SU-DHL-6 (cell line): ENCODE measurements around the gene RNF227.

Experiments used
- H2AFZ ChIP-seq: fragments of 200-600 bp; sonication (generic); 2 replicates; pipeline ENCODE4 v1.6.1; 2014; ENCODE audit warnings: low read depth, mild to moderate bottlenecking, moderate library complexity, mixed read lengths, antibody characterized with exemption, low read length; ENCODE audit not compliant: severe bottlenecking
- H3F3A ChIP-seq: fragments of 200-600 bp; shearing (Covaris generic); 2 replicates; pipeline ENCODE4 v1.6.0; 2016; ENCODE audit warnings: antibody characterized with exemption, mild to moderate bottlenecking; ENCODE audit not compliant: insufficient read depth
- H3K27ac ChIP-seq: fragments of 200-600 bp; sonication (generic); 2 replicates; pipeline ENCODE4 v1.5.1; 2016; ENCODE audit warnings: low read depth, mild to moderate bottlenecking, low read length, moderate library complexity, mixed read lengths
- H3K27me3 ChIP-seq: fragments of 200-600 bp; sonication (generic), shearing (Covaris generic); 2 replicates; pipeline ENCODE4 v1.6.0; 2014; ENCODE audit warnings: mild to moderate bottlenecking, low read length
- H3K36me3 ChIP-seq: fragments of 200-600 bp; sonication (generic); 2 replicates; pipeline ENCODE4 v1.6.1; 2014; ENCODE audit warnings: mild to moderate bottlenecking, low read length, mixed read lengths
- H3K4me2 ChIP-seq: fragments of 300-600, 200-600 bp; shearing (Covaris generic), sonication (generic); 2 replicates; pipeline ENCODE4 v1.6.0; 2014; ENCODE audit warnings: low read length, low read depth, mild to moderate bottlenecking; ENCODE audit not compliant: poor library complexity, severe bottlenecking
- H3K4me3 ChIP-seq: fragments of 200-600 bp; sonication (generic); 2 replicates; pipeline ENCODE4 v1.5.1; 2014; ENCODE audit warnings: antibody characterized with exemption, low read length, mild to moderate bottlenecking, mixed read lengths; ENCODE audit not compliant: insufficient read depth, poor library complexity, severe bottlenecking
- H3K79me2 ChIP-seq: fragments of 200-600 bp; sonication (generic); 2 replicates; pipeline ENCODE4 v1.6.1; 2014; ENCODE audit warnings: mild to moderate bottlenecking, low read length, moderate library complexity; ENCODE audit not compliant: insufficient read depth
- H3K9ac ChIP-seq: fragments of 200-600 bp; sonication (generic); 2 replicates; pipeline ENCODE4 v1.7.0; 2014; ENCODE audit warnings: mild to moderate bottlenecking, low read length
- H3K9me2 ChIP-seq: fragments of 200-600 bp; sonication (generic); replicated peaks from 2 replicates; pipeline ENCODE4 v1.6.1; 2014; ENCODE audit warnings: low read length; ENCODE audit not compliant: insufficient read depth
- H3K9me3 ChIP-seq: fragments of 200-600 bp; sonication (generic); 2 replicates; pipeline ENCODE4 v1.6.1; 2014; ENCODE audit warnings: low read length, mixed read lengths; ENCODE audit not compliant: insufficient read depth
- H4K20me1 ChIP-seq: fragments of 200-600 bp; sonication (generic); 2 replicates; pipeline ENCODE4 v1.6.1; 2014; ENCODE audit warnings: low read depth, mild to moderate bottlenecking, antibody characterized with exemption, low read length, moderate library complexity, mixed read lengths
- CTCF ChIP-seq: fragments of 200-600 bp; sonication (generic); IDR thresholded peaks from one replicate; pipeline ENCODE4 v1.5.1; 2017; ENCODE audit warnings: antibody characterized with exemption, mild to moderate bottlenecking, low read length, moderate library complexity; ENCODE audit not compliant: insufficient read depth, poor library complexity, severe bottlenecking
- EZH2phosphoT487 ChIP-seq: fragments of 200-600 bp; sonication (generic), shearing (Covaris generic); conservative IDR thresholded peaks from 2 replicates; pipeline ENCODE4 v1.6.1; 2018; ENCODE audit warnings: mild to moderate bottlenecking, antibody characterized with exemption, low read length, moderate library complexity, mixed read lengths

Gene RNF227

GRCh38 chr17:7893187-7893880 is 22.8 kb downstream of the RNF227 start:
- Histone ChIP-seq H3F3A (no peaks in the 10 kb centered on the region), H3K9me2 (no peaks in the 10 kb centered on the region), H3K4me2 (no peak overlapping the region), H3K9me3 (no peaks in the 10 kb centered on the region), H3K79me2 (peaks cover 12% of the 10 kb centered on the region; the same call in 1 of the 2 replicates), H3K36me3 (peaks cover 12% of the 10 kb centered on the region; the same call in 1 of the 2 replicates), H4K20me1 (no peaks in the 10 kb centered on the region), H3K27ac (no peak overlapping the region), H3K27me3 (no peaks in the 10 kb centered on the region), H3K4me3 (no peak overlapping the region), H3K9ac (no peak overlapping the region), H2AFZ (no peak overlapping the region)
- TF ChIP-seq EZH2phosphoT487, result no peak
- TF ChIP-seq CTCF, result no peak

DNA sequence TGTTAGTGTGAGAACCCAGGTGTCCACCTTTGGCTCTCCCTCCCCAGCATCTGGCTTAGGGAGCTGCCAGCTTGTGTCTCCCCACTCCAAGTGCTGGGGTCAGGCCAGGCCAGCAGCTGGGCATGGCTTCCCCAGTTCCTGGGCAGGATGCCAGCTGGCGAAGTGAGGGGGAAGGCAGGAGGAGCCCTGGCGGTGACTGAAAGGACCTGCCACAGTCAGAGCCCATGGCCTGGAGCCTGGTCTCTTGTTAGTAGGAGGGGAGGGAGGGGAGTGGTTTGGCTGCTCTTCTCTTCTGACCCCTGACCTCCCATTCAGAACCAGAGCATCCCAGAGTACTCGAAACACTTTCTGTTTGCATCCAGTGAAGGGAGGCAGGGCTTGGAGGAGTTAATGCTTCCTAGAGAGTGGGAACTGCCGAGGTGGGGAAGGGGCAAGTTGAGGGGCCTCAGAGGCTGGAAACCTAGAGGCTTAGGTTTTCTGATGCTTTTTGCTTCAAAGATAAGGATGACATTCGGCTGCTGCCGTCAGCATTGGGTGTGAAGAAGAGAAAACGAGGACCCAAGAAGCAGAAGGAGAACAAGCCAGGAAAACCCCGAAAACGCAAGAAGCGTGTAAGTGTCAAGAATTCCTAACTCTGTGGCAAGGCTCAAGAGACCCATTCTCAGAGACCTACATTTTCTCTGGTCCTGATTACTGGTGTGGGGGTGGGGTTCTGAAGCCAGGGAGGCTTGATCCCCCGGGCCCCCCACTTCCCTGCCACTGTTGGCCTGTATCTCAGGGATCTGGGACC is 26.7 kb downstream of the RNF227 start:
- peaks cover 42% of the 10 kb centered on the region for H3K79me2 ChIP-seq
- no peaks in the 10 kb centered on the region for H4K20me1 ChIP-seq
- no peak overlapping the region for H3K4me3 ChIP-seq
- no peaks in the 10 kb centered on the region for H3K9me3 ChIP-seq
- H3K27me3 ChIP-seq, result no peaks in the 10 kb centered on the region
- H3K36me3 ChIP-seq, result peaks cover 2% of the 10 kb centered on the region; the same call in 1 of the 2 replicates
- H3K27ac ChIP-seq, result no peak overlapping the region
- H3F3A ChIP-seq, result peaks cover 13% of the 10 kb centered on the region
- TF ChIP-seq EZH2phosphoT487 (no peak), CTCF (no peak)
- no peak overlapping the region for H2AFZ ChIP-seq
- no peak overlapping the region for H3K4me2 ChIP-seq
- no peak overlapping the region for H3K9ac ChIP-seq
- no peaks in the 10 kb centered on the region for H3K9me2 ChIP-seq

GRCh38 chr17:7888184-7888920 is 27.7 kb downstream of the RNF227 start, which contains the start of gene CHD3:
Gene CHD3, plus strand, starts transcription at chr17:7888789. Its CDS starts 212 bp downstream, at chr17:7889001.
- H3K27ac ChIP-seq, result peak within 1 kb of the TSS; percentile 85
- H3K27me3 ChIP-seq, result no peaks in the 10 kb centered on the region
- H3K9me2 ChIP-seq, result no peaks in the 10 kb centered on the region
- TF ChIP-seq EZH2phosphoT487 (no peak), CTCF (no peak)
- H3K9me3 ChIP-seq, result no peaks in the 10 kb centered on the region
- H3K36me3 ChIP-seq, result no peaks in the 10 kb centered on the region
- H2AFZ ChIP-seq, result peak within 1 kb of the TSS; percentile 68
- H3F3A ChIP-seq, result peaks cover 21% of the 10 kb centered on the region
- peak within 1 kb of the TSS; percentile 86 for H3K4me2 ChIP-seq
- H3K9ac ChIP-seq, result peak within 1 kb of the TSS; percentile 85
- peak within 1 kb of the TSS; percentile 77 for H3K4me3 ChIP-seq
- no peaks in the 10 kb centered on the region for H4K20me1 ChIP-seq
- peaks cover 42% of the 10 kb centered on the region for H3K79me2 ChIP-seq
